ENCODE results near the gene FRMD5. TPM values are rescaled to one million over a fixed set of nuclear protein-coding genes. Genes with fewer than 3 reads are reported as not detected.

FRMD5 gene
- polyA plus RNA-seq, 1 experiment = 5.2 TPM

DNA sequence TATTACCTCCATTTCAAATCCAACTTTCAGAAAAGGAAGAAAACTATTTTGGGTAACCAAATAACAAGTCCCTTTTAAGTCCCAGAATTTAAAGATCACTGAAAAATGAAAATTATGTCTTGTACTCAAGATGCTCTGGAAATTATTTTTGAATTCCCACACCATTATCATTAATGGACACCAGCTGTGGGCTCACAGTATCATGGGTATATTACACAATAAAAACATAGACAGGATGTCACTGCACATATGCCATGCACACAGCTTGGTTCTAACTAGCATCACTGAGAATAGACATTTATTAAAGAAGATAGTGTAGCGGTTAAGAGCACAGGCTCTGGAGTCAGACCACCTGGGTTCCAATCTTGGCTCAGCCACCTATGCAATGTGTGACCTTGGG is 130.4 kb downstream of the FRMD5 start:
- H3K27me3 ChIP-seq (ENCODE audit: control insufficient read depth, insufficient read depth, low read length) = no peaks in the 10 kb centered on the region
- POLR2A ChIA-PET = no interaction called here
- DNase-seq (ENCODE audit: low read depth, low spot score) = no peak

DNA sequence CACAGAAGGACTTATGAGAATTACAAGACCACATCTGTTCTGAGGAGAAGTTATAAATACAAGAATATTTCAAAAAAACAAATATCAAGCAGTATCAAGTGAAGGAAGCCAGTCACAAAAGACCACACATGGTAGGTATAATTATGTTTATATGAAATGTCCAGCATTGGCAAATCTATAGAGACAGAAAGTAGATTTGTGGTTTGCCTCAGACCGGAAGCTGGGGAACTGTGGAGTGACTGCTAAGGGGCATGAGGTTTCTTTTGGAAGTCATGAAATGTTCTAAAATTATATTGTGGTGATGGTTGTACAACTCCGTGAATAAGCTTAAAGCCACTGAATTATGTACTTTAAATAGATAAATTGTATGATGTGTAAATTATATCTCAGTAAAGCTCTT is 136.9 kb downstream of the FRMD5 start:
- no peaks in the 10 kb centered on the region for H3K27me3 ChIP-seq (ENCODE audit: control insufficient read depth, insufficient read depth, low read length)
- TF ChIP-seq CTCF (IDR thresholded peaks at IDR 0.05; ENCODE audit: low read depth, low read length) = no peak
- ChIA-PET POLR2A (no interaction called here), CTCF (interaction anchor here (1.9 kb wide), 1 partner anchor 8 kb away, joined by 11 read pairs; no protein-coding TSS in a partner anchor)
- DNase-seq (ENCODE audit: low read depth, low spot score) = no peak
- no peaks in the 10 kb centered on the region; the same call in 1 of the 2 replicates for H3K9me3 ChIP-seq (ENCODE audit: control insufficient read depth, insufficient read depth, low read length)
- H3K27ac ChIP-seq (ENCODE audit: low read depth, low read length) = no peak overlapping the region
- no peak overlapping the region for H3K4me3 ChIP-seq (ENCODE audit: low read depth, low read length)

More for the DNA sequence above, 130.4 kb downstream of the FRMD5 start:
- CTCF ChIA-PET = interaction anchor here (0.9 to 3.9 kb wide), 5 partner anchors 10 to 162 kb away, joined by 3 to 61 read pairs (median 4); no protein-coding TSS in a partner anchor
- no peaks in the 10 kb centered on the region for H3K9me3 ChIP-seq (ENCODE audit: control insufficient read depth, insufficient read depth, low read length)
- no peak overlapping the region for H3K27ac ChIP-seq (ENCODE audit: low read depth, low read length)
- TF ChIP-seq CTCF (IDR thresholded peaks at IDR 0.05; ENCODE audit: low read depth, low read length) = no peak
- no peak overlapping the region for H3K4me3 ChIP-seq (ENCODE audit: low read depth, low read length)

GRCh38 chr15:44045661-44046060 is 149.4 kb downstream of the FRMD5 start:
- DNase-seq (ENCODE audit: low read depth, low spot score) = no peak
- CTCF ChIA-PET = no interaction called here
- TF ChIP-seq CTCF (IDR thresholded peaks at IDR 0.05; ENCODE audit: low read depth, low read length) = no peak
- Histone ChIP-seq H3K9me3 (ENCODE audit: control insufficient read depth, insufficient read depth, low read length) (no peaks in the 10 kb centered on the region), H3K27me3 (ENCODE audit: control insufficient read depth, insufficient read depth, low read length) (no peaks in the 10 kb centered on the region), H3K4me3 (ENCODE audit: low read depth, low read length) (no peak overlapping the region), H3K27ac (ENCODE audit: low read depth, low read length) (no peak overlapping the region)
- POLR2A ChIA-PET = no interaction called here

DNA sequence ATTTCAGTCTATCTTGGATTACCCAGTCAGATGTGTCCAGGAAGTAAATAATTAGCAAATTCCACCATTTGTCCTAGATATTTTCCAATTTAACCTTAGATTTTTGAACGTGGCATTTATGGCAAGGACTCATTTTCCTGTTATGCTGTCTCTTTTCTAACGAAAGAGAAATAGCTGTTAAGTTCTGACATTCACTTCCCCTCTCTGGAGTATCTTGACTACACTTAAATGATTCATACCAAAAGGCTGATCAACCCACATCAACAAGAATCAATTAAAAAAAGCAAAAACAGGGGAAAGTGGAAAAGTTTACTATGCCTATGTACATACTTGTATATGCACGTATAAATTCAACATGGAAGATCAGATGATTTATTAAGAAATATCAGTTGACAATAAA is 149.9 kb downstream of the FRMD5 start:
- H3K9me3 ChIP-seq (ENCODE audit: control insufficient read depth, insufficient read depth, low read length) = no peaks in the 10 kb centered on the region
- no peaks in the 10 kb centered on the region for H3K27me3 ChIP-seq (ENCODE audit: control insufficient read depth, insufficient read depth, low read length)
- TF ChIP-seq CTCF (IDR thresholded peaks at IDR 0.05; ENCODE audit: low read depth, low read length) = no peak
- CTCF ChIA-PET = no interaction called here
- no peak for DNase-seq (ENCODE audit: low read depth, low spot score)
- no peak overlapping the region for H3K27ac ChIP-seq (ENCODE audit: low read depth, low read length)
- no peak overlapping the region for H3K4me3 ChIP-seq (ENCODE audit: low read depth, low read length)
- POLR2A ChIA-PET = no interaction called here

DNA sequence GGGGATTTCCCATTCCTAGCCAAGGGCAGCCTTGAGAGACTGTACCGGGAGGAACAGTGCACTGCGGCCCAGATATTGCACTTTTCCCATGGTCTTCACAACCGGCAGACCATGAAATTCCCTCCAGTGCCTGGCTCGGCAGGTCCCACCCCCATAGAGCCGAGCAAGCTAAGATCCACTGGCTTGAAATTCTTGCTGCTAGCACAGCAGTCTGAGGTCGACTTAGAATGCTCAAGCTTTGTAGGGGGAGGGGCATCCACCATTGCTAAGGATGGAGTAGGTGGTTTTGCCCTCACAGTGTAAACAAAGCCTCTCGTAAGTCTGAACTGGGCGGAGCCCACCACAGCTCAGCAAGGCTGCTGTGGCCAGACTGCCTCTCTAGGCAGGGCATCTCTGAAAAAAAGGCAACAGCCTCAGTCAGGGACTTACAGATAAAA is 156.3 kb downstream of the FRMD5 start:
- DNase-seq (ENCODE audit: low read depth, low spot score) = no peak
- ChIA-PET POLR2A (no interaction called here), CTCF (interaction anchor here (1.1 kb wide), 1 partner anchor 8 kb away, joined by 3 read pairs; no protein-coding TSS in a partner anchor)
- TF ChIP-seq CTCF (IDR thresholded peaks at IDR 0.05; ENCODE audit: low read depth, low read length) = no peak
- no peak overlapping the region for H3K27ac ChIP-seq (ENCODE audit: low read depth, low read length)
- H3K9me3 ChIP-seq (ENCODE audit: control insufficient read depth, insufficient read depth, low read length) = no peaks in the 10 kb centered on the region
- H3K4me3 ChIP-seq (ENCODE audit: low read depth, low read length) = no peak overlapping the region
- no peaks in the 10 kb centered on the region for H3K27me3 ChIP-seq (ENCODE audit: control insufficient read depth, insufficient read depth, low read length)

All from AG04450 (cell line).